Stimulated activated CD4-positive, alpha-beta T cell treated with anti-CD3 and anti-CD28 coated beads, Interleukin-1b, Interleukin-23, amount 100 ng/mL, for 24 hours (primary cell): ENCODE measurements around the gene ZFR2.
"Not testable (repeated sequence)": the region's sequence is repeated elsewhere in the genome, so short reads cannot be mapped to it uniquely, and the experiment has no call there.

ENCODE experiments used
- DNase-seq, 4 experiments: peaks; one replicate each; pipeline ENCODE4 v3.0.0-alpha.2; 2020; ENCODE audit warnings: low read depth in 4 of 4, low spot score in 1 of 4

The ZFR2 gene

DNA sequence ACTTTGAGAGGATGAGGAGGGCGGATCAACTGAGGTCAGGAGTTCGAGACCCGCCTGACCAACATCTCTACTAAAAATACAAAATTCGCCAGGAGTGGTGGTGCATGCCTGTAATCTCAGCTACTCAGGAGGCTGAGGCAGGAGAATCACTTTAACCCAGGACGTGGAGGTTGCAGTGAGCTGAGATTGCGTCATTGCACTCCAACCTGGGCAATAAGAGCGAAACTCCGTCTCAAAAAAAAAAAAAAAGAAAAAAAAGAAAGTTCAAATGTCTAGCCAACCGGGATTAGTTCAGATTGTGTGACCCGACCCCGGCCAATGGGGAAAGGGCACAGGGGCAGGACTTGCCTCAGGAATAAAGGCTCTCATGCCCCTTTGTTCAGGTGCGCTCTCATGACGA, 5.9 kb upstream of the ZFR2 start:
- not testable (repeated sequence) for DNase-seq

DNA sequence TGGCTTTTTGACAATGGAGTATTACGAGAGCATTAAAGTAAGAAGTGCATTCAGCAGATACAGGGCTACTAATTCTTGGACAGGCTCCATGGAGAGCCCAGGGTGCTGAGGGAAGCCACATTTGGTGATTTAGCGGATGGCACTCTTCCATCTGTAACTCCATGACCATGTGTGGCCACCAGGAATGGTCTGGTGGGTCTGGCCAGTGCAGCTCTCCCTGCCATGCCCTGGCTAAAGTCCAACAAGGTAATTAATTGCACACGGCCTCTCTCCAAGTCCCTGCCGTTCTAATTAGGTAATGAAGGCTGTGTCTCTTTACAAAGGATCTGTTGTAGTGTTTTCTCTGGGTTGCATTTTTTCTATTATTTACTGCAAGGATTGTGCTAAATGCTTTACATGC, 4.3 kb upstream of the ZFR2 start:
- DNase-seq = no peak

GRCh38 chr19:3867971-3868769, 668 bp downstream of the ZFR2 start:
- no peak for DNase-seq

GRCh38 chr19:3866910-3867638, 1.8 kb downstream of the ZFR2 start:
- no peak for DNase-seq

DNA sequence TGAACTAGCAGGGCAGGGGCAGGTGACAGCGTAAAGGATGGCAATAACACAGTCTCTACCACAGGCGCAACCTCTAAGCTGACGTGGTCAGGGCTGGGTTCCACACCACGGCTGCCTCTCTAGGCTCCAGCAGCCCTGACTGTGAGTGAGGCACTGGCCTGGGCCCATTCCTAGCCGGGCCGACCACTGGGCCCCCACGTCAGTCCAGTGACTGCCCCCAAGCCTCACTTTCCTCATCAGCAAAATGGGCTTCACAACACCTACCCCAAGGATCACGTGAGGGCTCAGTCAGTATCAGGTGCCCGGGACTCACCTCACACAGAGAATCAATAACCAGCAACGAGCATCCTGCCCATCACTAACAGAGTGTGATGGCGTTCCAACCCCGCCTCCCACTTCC, 5.2 kb downstream of the ZFR2 start:
- no peak for DNase-seq

GRCh38 chr19:3862826-3863500, 5.9 kb downstream of the ZFR2 start:
- no peak for DNase-seq

- DNase-seq = no peak
Observed at GRCh38 chr19:3860499-3860898, 8.3 kb downstream of the ZFR2 start.

DNA sequence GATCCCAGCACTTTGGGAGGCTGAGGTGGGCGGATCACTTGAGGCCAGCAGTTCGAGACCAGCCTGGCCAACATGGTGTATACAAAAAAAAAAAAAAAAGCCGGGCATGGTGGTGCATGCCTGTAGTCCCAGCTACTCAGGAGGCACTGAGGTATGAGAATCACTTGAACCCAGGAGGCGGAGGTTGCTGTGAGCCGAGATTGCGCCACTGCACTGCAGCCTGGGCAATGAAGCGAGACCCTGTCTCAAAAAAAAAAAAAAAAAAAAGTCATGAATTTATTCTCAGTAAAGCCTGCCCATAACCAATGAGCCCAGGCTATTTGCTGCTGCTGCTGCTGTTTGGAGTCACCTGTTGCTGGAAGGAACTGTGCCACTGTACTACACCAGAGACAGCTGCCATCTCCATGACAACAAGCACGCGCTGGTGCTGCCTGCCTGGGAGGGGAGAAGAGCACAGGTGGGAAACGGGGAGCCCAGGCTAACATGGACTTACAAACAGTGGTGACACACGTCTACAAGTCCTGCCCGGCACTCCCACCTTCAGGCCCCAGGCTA, 11.3 kb downstream of the ZFR2 start:
- DNase-seq = no peak

- DNase-seq = no peak
Observed at GRCh38 chr19:3855320-3855719, 13.5 kb downstream of the ZFR2 start.

DNA sequence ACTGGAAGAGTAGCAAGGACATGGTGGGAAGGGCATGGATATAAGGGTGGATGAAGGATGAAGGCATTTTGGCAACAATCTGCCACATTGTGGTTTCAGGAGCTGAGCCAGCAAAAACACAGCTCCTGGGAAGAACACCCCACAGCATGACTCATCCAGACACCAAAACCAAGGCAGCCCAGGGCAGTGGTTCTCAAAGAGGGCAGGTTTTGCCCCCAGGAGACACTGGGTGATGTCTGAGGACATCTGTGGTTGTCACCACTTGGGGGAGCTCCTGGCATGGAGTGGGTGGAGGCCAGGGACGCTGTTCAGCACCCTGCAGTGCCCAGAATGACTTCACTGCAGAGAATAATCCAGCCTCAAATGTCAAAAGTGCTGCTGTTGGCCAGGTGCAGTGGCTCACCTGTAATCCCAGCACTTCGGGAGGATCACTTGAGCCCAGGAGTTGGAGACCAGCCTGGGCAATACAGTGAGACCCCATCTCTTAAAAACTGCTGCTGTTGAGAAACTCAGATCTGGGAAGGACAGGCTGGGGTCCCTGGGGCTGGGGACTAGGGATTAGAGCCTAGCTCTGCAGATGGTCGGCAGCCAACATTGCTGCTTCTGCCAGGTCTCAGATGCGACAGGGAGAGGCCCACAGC, 16.1 kb downstream of the ZFR2 start:
- DNase-seq = no peak

GRCh38 chr19:3852177-3852511, 16.7 kb downstream of the ZFR2 start:
- DNase-seq = no peak

- DNase-seq = no peak
Observed at GRCh38 chr19:3851254-3852176, 17.3 kb downstream of the ZFR2 start.

DNA sequence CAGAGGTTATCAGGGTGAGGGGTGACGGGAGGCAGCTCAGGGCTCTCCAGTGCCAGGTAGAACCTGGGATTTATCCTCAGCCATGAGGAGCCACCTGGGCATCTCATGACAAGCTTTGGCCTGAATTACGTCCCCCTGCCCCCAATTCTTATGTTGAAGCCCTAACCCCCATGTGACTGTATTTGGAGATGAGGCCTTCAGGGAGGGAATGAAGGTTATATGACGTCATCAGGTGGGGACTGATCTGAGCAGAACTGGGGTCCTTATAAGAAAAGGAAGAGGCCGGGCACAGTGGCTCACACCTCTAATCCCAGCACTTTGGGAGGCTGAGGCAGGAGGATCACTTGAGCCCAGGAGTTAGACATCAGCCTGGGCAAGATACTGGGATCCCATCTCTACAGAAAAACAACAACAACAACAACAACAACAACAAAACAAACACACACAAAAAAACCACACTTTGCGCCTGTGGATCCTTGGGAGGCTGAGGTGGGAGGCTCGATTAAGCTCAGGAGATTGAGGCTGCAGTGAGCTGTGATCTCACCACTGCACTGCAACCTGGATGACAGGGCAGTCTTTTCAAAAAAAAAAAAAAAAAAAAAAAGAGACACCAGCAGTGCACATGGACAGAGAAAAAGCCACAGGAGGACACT, 18.4 kb downstream of the ZFR2 start:
- DNase-seq = no peak

DNA sequence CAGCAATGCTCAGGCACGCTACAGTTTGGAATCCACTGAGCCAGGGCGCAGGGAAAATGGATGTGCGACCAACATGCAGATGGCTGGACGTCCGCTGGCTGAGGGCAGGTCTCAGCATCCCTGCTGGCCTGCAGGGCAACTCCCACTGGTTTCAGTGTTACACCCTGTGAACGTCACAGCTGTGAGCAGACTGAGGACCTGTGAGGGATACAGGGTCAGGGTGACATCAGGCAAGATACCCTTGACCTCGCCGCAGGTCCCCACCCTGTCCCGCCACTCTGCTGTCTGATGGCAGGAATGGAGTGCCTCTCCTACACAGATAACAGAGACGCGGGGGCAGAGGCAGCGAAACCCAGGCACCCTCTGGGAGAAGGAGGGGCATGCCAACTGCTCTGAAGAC, 19.1 kb downstream of the ZFR2 start:
- DNase-seq = no peak

DNA sequence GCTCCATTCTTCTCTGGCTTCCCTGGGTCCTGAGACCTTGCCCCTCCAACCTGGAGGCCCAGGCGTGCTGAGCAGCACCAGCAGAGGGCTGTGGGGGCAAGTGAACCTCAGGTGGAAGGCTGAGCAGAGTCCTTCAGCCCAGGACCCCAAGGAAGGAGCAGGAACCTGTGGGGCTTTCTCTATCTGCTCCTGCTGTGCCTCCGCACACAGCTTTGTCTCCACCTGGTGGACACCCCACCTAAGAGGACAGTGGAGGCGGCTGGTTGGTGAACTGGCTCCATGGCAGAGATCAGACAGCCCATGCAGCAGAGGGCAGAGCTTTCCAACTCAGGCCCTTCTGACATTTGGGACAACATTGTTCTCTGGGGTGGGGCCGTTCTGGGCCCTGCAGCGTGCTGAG, 19.7 kb downstream of the ZFR2 start:
- DNase-seq = peak in 3 of 4 experiments; percentile 18 to 38 (median 19)

GRCh38 chr19:3844596-3844995, 24.2 kb downstream of the ZFR2 start:
- DNase-seq = no peak

DNA sequence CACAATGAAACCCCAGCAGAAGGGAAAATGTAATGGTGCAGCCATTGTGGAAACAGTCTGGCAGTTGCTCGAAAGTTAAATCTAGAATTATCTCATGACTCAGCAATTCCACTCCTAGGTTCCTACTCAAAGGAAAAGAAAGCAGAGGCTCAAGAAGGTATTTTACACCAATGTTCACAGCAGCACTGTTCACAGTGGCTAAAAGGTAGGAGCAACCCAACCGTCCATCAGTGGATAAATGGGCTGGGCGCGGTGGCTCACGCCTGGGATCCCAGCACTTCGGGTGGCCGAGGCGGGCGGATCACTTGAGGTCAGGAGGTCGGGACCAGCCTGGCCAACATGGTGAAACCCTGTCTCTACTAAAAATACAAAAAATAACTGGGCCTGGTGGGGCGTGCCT, 25.9 kb downstream of the ZFR2 start:
- no peak for DNase-seq

- DNase-seq = no peak
Observed at GRCh38 chr19:3840804-3841203, 28.0 kb downstream of the ZFR2 start.

GRCh38 chr19:3839941-3840340, 28.9 kb downstream of the ZFR2 start:
- no peak for DNase-seq

GRCh38 chr19:3838661-3839060, 30.2 kb downstream of the ZFR2 start:
- DNase-seq = no peak
